Measurements from ENCODE around the gene SHANK2.
"Not testable (repeated sequence)": the region's sequence is repeated elsewhere in the genome, so short reads cannot be mapped to it uniquely, and the experiment has no call there.

Gene SHANK2

DNA sequence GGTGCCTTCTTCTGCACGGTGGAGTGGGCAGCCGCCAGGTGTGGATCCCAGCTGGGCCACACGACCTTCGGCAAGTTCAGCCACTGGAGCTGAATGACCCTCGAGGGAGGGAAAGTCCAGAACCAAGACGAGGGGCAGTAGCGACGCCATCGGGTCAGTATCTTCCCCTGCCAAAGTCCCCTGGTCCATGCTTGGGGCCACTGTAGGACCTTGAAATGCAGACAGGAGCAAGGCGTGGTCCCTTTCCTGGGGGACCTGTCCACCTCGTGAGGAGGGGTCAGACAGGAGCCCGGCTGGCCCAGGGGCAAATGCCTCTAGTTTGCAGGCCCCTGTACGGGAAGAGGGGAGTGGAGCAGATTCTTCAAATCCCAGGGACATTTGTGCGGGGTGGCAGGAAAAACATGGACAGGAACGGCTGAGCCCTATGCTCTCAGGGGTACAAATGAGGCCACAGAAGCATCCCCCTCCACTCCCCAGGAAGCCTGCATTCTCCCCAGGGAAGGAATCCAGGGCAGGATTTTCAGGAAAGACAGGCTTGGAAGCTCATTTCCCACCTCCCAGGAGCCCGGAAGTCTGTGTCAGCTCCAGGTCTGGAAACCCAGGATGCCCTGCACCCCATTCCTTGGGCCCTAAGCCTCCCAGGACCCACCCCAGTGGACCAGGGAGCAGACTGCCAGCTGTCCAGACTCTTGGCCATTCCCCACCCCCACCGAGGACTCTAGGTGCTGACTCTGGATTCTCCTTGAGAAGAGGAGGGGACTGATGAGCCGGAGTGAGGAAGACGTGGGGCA is 6.6 kb downstream of the SHANK2 start:
- DNase-seq (ENCODE audit: low spot score), result no peak

DNA sequence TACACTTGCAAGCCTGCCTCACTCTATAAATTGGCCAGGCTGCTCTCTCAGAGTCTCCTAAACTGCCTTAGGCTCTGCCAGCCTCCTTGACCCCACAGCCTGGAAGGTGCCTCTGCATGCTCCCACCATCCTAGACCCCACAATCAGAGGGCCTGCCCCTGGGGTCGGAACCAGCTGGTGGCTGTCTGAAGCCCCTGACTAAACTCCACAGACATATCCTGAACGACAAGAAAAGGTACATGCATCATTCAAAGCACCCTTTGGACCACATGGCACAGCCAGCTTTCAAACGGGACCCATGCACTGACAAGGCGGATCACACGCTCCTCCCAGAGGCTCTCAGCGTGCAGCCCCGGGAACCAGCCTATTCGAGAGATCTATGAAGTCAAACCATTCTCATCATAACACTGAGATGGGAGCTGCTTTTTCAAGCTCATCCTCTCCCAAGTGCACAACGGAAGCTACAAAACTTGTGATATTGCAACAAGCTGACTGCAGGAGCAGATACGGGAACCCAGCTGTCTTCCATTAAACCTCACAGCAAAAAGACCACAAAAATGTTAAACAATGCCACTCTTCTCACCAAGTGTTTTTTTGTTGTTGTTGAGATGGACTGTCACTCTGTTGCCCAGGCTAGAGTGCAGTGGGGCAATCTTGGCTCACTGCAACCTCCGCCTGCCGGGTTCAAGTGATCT is 8.1 kb downstream of the SHANK2 start:
- DNase-seq (ENCODE audit: low spot score), result no peak

DNA sequence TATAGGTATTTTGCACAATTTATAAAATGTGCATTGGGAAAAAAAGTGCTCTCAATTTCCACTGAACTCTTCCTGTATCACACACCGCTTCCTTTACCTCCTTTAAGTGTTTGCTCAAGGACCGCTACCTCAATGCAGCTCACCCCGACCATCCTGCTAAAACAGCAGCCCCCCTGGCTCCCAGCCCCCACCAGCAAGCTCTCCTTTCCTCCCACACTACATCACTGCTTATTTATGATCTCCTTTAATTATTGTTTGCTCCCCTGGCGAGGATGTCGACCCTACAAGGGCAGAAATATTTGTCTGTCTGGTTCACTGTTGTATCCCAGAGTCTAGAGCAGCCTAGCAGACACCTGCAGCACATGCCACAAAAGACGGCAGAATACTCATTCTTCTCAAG is 10.0 kb downstream of the SHANK2 start:
- no peak for DNase-seq (ENCODE audit: low spot score)

DNA sequence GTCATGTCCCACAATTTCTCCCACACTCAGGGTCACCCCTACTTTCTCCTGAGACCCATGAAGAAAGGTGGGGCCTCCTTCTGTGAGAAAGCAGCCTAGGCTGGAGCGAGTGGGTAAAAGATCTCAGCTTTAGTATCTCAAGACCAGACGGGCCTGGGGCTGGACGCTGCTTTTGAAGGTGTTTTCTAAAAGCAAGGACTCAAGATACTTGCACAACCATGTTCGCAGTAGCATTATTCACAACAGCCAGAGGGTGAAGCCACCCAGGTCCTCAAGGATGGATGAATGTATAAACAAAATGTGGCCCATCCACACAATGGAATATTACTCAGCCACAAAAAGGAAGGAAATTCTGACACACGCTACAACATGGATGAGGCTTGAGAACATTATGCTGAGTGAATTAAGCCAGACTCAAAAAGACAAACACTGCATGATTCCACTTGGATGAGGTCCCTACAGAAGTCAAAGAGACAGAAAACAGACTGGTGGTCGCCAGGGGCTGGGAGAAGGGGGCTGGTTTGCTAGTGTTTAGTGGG is 10.6 kb downstream of the SHANK2 start:
- no peak for DNase-seq (ENCODE audit: low spot score)

DNA sequence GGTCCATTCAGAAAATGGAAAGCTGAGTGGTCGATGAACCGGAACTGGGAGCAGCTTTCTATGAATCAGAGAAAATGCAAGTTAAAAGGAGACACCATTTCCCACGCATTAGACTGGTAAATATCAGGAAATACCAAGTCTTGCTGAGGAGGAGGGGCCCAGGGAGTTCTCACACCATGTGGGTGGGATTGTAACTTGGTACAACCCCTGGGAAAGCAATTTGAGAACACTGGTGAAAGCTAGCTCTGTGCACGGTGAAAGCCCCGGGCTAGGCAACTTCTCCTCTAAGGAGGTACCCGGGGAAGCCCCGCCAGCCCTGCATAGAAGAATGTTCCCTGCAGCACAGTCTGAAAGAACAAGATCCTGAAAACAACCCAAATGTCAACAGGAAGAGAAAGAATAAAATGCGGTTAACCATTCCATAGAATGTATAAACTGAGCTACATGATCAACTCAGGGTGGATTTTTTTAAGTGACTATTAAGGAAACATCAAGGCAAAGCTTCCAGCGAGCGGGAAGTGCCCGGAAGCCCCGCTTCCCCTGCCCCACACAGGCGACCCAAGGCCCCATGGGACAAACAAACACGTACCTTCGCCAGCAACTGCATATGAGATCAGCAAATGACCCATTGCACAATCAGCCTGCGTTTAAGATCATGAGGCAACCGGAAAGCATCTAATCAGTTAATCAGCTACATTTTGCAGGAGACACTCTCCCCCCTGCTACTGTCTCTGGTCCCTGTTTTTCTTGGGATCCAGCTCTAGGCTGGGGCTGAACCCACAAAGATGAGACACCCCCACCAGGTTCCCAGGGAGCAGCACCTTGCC is 11.3 kb downstream of the SHANK2 start:
- DNase-seq (ENCODE audit: low spot score), result peak; percentile 92

DNA sequence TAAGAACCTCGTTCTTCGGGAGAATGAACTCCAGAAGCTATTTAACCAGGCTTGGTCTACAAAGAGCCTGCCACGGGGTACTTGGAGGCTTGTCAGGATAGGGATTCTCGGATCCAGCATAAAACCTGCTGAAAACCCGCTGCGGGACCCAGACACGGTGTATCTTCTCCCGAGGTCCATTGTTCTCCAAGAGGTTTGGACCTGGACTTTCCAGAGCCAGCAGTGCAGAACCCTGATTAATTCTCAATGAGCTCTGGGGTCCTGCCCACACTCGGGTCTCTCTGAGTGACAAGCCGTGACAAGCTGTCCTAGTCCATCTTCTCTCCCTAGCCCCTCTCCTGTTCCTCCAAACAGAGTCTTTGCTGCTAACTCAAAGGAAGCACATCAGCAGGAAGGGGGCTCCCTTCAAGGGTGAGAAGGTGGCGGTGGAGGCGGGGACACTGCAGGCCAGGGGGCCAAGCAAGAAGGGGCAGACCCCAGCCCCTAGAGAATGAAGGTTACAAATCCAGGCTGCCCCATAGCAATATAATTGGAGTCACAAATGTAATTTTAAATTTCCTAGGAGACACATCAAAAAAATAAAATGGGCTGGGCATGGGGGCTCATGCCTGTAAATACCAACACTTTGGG is 12.2 kb downstream of the SHANK2 start:
- DNase-seq (ENCODE audit: low spot score), result no peak

DNA sequence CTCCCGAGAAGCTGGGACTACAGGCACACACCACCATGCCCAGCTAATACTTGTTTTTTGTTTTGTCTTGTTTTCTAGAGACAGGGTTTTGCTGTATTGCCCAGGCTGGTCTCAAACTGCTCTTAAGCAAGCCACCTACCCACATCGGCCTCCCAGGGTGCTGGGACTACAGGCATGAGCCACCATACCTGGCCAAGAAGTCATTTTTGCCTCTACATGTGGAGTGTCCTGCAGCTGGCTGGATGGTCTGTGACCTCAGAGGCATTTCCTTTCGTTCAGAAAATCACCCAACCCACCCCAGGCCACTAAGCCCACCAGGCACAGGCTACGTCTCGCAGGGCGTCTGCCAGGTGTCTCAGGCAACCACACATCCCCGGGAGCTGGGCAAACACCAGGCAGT is 12.8 kb downstream of the SHANK2 start:
- DNase-seq (ENCODE audit: low spot score), result no peak

DNA sequence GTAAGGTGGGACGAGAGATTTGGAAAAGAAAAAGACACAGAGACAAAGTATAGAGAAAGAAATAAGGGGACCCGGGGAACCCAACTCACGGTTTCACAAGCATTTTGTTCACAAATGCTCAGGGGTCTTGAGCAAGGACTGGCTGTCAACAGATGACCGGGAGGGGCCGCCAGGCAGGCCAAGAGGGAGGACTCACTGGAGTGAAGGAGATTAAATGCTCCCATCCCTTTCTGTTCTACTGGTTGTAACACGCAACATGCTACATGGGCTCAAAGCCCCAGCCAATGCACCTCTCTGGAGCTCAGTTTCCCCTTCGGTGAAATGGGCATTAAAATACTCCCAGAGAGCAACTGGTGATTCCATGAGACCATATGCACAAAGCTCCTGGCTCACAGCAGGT is 13.4 kb downstream of the SHANK2 start:
- no peak for DNase-seq (ENCODE audit: low spot score)

DNA sequence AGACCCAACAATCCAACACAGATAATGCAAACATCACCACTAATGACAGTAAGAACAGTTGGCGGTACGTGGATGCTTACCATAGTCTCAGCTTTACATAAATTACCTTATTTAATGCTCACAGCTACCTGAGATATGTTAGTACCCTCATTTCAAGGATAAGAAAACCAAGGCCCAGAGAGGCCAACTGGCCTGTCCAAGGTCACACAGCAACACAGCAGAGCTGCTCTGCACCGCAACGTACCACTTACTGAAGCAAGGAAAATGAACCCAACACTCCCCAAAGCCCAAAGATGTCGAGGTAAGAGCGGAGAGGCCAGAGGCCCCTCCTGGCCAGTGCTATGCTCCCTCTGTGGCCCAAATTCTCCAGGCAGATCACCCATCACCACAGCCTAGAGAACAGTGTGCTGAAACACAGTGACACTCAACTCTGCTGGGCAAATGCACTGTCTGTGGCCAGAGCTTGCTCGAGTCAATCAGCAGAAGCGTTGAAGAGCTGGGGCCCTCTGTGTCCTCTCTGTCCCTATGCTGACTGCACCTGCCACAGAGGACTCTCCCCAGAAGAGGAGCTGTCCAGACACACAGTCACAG is 14.0 kb downstream of the SHANK2 start:
- DNase-seq (ENCODE audit: low spot score), result no peak

DNA sequence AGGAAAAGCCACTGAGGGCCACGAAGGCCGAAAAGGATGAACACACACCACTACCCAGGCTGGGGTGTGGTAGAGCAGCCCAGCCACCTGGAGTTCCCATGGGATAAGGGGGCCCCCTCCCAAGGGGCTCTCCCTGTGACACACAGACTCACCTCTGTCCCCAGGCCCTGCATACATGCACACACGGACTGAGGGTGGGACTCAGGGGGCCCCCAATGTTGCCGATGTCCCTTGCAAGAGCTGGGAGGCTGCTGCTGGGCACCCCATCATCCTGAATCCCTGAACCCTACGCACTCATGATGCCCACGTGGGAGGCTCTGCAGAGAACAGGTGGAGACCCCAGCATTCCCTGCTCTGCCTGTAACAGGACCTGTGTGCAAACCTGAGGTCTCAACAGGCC is 14.5 kb downstream of the SHANK2 start:
- DNase-seq (ENCODE audit: low spot score), result no peak

DNA sequence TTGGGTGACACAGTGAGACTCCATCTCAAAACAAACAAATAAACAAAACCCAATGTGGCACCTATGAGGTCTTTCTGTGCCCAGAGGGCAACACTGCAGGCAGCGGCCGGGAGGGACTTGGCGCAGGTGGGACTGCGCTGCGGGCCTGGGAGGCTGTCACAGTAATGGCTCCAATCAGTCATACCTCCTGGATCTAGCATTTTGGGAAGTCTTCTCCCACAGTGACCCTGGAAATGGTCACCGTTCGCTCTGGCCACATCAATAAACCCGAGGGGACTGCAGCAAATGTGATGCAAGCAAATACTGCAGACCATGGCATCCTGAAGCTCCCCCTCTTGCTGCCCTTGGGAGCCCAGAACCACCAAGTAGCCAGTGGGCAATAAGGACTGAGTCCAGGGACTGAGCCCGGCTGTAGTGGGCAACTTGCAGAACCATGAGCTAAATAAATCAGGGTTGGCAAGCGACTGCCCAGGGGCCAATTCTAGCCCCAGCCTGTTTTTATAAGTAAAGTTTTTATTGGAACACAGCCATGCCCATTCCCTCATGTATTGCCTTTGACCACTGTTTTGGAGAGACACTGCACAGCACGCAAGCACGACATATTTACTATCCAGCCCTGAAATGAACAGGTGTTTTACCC is 15.4 kb downstream of the SHANK2 start:
- DNase-seq (ENCODE audit: low spot score), result no peak

DNA sequence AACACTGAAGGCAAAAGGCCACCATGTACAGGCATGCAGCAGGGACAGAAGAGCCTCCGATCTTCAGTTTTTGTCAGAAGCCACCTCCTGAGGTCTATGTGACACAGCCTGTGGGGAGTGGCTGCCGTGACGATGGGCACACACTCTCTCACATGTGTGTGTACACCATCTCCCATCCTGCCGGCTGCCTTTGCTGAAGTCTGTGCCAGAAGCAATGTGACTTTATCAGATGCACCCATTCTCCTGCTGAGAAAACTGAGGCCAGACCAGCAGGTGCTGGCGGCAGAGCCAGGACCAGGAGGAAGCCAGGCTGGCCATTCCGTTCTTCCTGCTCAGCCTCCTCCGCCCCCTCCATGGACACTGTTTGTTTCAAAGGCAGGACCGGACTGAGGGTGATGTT is 16.7 kb downstream of the SHANK2 start:
- no peak for DNase-seq (ENCODE audit: low spot score)

DNA sequence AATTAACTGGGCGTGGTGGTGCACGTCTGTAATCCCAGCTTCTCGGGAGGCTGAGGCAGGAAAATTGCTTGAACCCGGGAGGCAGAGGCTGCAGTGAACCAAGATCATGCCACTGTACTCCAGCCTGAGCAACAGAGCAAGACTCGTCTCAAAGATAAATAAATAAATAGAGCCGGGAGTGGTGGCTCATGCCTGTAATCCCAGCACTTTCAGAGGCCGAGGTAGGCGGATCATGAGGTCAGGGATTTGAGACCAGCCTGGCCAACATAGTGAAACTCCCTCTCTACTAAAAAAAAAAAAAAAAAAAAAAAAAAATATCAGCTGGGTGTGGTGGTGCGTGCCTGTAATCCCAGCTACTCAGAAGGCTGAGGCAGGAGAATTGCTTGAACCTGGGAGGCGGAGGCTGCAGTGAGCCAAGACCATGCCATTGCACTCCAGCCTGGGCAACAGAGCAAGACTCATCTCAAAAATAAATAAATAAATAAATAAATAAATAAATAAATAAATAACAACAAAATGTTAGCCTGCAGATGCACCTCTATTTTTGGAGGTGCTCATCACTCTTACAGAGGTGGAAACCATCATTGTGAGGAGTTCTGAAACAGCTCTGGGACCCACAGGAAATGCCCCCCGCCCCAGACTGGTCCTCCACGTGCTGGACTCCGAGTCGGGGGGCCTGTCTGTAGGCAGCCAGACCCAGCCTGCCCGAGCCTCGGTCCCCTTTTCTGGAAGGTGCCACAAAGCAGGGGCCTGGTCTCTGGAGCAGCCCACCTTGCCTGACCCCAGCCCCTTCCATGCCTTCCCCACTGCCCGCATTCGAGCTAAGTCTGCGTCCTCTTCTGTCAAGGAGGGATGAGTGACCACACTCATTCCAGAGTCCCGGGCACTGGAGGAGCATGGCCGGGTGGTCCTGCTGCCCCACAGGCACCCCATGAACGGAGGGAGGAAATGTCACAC is 18.2 kb downstream of the SHANK2 start:
- not testable (repeated sequence) for DNase-seq (ENCODE audit: low spot score)

DNA sequence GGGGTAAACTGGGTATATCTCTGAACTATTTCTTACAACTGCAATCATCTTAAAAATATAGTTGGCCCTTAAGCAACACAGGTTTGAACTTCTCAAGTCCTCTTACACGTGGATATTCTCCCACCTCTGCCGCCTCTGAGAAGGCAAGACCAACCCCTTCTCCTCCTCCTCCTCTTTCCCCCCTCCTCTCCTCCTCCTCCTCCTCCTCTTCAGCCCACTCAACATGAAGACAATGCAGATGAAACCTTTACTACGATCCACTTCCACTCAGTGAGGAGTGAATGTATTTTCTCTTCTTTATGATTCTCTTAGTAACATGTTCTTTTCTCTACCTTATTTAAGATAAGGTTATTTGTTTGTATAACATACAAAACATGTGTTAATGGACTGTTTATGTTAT is 20.0 kb downstream of the SHANK2 start:
- no peak for DNase-seq (ENCODE audit: low spot score)

DNA sequence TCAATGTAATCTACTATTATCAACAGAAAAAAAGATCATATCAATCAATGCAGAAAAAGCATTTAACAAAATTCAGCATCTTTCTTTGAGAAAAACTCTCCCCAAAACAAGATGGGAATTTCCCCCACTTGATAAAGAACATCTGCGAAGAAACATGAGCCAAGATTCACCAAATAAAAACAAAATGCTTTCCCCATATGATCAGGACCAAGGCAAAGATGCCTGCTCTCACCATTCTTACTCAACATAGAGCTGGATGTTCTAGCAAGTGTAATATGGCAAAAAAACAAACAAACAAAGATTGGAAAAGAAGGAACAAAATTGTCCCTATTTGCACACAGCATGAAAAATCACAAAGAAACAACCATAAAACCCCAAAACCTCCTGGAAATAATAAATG is 23.4 kb downstream of the SHANK2 start:
- DNase-seq (ENCODE audit: low spot score), result no peak

DNA sequence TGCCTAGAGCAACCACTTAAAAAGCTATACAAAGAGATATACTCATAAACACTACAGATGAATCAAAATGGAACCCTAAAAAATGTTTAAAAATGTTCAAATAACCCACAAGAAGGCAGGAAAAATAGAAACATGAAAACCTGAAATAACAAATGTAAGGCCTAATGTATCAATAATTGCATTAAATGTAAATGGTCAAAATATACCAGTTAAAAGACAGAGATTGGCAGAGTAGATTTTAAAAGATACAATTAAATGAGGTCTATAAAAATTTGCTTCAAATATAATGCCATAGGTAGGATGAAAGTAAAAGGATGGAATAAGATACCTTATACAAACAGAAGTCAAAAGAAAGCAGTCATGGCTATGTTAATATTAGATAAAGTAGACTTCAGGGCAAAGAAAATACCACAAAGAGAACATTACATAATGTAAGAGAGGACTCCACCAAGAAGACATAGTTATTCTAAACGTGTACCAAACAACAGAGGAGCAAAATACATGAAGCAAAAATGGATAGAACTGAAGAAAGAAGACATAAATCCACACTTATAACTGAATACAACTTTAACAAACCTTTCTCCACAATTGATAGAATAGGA is 25.2 kb downstream of the SHANK2 start:
- DNase-seq (ENCODE audit: low spot score), result no peak

DNA sequence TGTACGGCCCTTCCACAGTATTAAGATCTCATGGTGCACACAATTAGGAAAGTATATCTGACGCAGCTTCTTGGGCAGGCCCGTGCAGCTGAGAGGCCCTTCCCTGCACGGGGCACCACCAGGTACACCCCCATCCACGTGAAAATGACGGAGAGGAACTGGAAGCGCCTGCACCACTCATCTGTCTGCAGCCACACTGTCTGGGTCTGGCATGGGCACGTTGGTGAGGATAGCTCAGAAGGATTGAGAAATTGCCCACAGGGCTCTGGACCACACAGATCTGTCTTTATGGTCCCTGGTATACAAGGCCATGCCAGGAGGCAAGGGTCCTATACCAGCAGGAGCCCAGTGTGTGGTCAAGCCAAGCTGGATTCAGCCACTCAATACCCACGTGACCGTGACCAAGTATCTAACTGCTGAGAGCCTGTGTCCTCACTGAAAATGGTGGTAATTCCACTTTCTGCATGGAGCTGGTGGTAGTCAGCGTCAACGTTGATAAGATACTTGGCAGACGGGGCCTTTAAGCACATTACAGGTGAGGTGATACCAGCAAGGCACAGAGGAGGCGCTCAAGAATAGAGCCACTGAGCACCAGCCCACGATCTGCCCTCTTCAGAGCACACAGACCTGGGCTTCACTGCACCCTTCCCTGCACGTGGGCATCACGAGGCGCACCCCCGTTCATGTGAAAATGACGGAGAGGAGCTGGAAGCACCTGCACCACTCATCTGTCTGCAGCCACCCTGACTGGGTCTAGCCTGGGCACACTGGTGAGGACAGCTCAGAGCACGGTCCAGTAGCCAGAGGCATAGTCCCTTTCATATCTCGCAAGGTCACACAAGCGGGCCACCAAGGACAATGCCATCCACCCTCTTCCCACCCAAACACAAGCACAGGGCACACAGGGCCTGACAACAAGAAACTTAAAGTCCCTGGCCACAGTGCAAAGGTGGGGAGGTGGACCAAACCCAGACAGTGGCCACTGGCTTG is 28.4 kb downstream of the SHANK2 start:
- DNase-seq (ENCODE audit: low spot score), result no peak

DNA sequence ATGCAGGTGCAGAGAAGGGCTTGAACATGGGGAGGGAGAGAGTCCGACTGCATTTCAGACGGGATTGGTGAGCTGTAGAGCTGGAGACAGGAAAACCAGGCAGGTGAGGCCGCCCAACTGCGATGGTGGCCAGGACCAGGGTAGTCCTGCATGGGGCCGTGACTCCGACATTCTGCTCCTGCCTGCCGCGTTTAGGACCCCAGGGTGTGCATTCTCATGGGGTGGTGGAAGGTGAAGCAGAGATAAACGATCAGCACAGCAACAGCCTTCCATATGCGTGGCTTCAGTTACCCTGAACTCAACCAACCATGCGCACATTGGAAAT is 29.3 kb downstream of the SHANK2 start:
- DNase-seq (ENCODE audit: low spot score), result no peak
